Measurements from ENCODE around the gene PIK3R1. TPM values are rescaled to one million over a fixed set of nuclear protein-coding genes. Genes with fewer than 3 reads are reported as not detected.

Gene PIK3R1
- total and polyA plus RNA-seq, 2 experiments from 2014 or later: 5.9 to 9.8 TPM

GRCh38 chr5:68268852-68269130 lies 53.2 kb downstream of the PIK3R1 start:
- no peaks in the 10 kb centered on the region for H3K79me2 ChIP-seq (replicated peaks; ENCODE audit: insufficient read depth)
- Mint-ChIP-seq H3K27me3 (ENCODE audit: insufficient read depth, low read depth, poor library complexity) (peaks cover 2% of the 10 kb centered on the region), H3K9me3 (0 out of 3 replicates have a peak, but pooled peaks cover 4% of the 10 kb centered on the region), H3K36me3 (ENCODE audit: low read depth) (peaks cover 13% of the 10 kb centered on the region), H3K27ac (no peak overlapping the region), H3K4me1 (peaks cover 5% of the 10 kb centered on the region; the same call in 2 of the 3 replicates), H3K4me3 (no peak overlapping the region)
- H3K36me3 ChIP-seq (ENCODE audit: insufficient read depth): no peaks in the 10 kb centered on the region
- H3K27ac ChIP-seq (ENCODE audit: low read depth): no peak overlapping the region
- H3K4me3 ChIP-seq: no peak overlapping the region
- DNase-seq (ENCODE audit: low spot score) (no peak), ATAC-seq (no peak)
- H3K27me3 ChIP-seq (ENCODE audit: insufficient read depth): no peaks in the 10 kb centered on the region
- no peaks in the 10 kb centered on the region for H4K20me1 ChIP-seq (replicated peaks; ENCODE audit: insufficient read depth)
- no peak overlapping the region for H3K4me2 ChIP-seq
- no peak overlapping the region for H2AFZ ChIP-seq
- no peaks in the 10 kb centered on the region for H3K9me2 ChIP-seq (ENCODE audit: insufficient read depth)
- H3K4me1 ChIP-seq (ENCODE audit: insufficient read depth): no peaks in the 10 kb centered on the region
- TF ChIP-seq JUNB (IDR thresholded peaks at IDR 0.05; ENCODE audit: unreplicated experiment): no peak
- no peak for TF ChIP-seq POLR2AphosphoS5 (IDR thresholded peaks at IDR 0.05; ENCODE audit: low read depth)
- no peak for TF ChIP-seq ZNF331 (CRISPR knock-in tag; IDR thresholded peaks at IDR 0.05; ENCODE audit: low read depth)
- TF ChIP-seq ZNF114 (CRISPR knock-in tag; IDR thresholded peaks at IDR 0.05): no peak
- TF ChIP-seq, protein P1, sequence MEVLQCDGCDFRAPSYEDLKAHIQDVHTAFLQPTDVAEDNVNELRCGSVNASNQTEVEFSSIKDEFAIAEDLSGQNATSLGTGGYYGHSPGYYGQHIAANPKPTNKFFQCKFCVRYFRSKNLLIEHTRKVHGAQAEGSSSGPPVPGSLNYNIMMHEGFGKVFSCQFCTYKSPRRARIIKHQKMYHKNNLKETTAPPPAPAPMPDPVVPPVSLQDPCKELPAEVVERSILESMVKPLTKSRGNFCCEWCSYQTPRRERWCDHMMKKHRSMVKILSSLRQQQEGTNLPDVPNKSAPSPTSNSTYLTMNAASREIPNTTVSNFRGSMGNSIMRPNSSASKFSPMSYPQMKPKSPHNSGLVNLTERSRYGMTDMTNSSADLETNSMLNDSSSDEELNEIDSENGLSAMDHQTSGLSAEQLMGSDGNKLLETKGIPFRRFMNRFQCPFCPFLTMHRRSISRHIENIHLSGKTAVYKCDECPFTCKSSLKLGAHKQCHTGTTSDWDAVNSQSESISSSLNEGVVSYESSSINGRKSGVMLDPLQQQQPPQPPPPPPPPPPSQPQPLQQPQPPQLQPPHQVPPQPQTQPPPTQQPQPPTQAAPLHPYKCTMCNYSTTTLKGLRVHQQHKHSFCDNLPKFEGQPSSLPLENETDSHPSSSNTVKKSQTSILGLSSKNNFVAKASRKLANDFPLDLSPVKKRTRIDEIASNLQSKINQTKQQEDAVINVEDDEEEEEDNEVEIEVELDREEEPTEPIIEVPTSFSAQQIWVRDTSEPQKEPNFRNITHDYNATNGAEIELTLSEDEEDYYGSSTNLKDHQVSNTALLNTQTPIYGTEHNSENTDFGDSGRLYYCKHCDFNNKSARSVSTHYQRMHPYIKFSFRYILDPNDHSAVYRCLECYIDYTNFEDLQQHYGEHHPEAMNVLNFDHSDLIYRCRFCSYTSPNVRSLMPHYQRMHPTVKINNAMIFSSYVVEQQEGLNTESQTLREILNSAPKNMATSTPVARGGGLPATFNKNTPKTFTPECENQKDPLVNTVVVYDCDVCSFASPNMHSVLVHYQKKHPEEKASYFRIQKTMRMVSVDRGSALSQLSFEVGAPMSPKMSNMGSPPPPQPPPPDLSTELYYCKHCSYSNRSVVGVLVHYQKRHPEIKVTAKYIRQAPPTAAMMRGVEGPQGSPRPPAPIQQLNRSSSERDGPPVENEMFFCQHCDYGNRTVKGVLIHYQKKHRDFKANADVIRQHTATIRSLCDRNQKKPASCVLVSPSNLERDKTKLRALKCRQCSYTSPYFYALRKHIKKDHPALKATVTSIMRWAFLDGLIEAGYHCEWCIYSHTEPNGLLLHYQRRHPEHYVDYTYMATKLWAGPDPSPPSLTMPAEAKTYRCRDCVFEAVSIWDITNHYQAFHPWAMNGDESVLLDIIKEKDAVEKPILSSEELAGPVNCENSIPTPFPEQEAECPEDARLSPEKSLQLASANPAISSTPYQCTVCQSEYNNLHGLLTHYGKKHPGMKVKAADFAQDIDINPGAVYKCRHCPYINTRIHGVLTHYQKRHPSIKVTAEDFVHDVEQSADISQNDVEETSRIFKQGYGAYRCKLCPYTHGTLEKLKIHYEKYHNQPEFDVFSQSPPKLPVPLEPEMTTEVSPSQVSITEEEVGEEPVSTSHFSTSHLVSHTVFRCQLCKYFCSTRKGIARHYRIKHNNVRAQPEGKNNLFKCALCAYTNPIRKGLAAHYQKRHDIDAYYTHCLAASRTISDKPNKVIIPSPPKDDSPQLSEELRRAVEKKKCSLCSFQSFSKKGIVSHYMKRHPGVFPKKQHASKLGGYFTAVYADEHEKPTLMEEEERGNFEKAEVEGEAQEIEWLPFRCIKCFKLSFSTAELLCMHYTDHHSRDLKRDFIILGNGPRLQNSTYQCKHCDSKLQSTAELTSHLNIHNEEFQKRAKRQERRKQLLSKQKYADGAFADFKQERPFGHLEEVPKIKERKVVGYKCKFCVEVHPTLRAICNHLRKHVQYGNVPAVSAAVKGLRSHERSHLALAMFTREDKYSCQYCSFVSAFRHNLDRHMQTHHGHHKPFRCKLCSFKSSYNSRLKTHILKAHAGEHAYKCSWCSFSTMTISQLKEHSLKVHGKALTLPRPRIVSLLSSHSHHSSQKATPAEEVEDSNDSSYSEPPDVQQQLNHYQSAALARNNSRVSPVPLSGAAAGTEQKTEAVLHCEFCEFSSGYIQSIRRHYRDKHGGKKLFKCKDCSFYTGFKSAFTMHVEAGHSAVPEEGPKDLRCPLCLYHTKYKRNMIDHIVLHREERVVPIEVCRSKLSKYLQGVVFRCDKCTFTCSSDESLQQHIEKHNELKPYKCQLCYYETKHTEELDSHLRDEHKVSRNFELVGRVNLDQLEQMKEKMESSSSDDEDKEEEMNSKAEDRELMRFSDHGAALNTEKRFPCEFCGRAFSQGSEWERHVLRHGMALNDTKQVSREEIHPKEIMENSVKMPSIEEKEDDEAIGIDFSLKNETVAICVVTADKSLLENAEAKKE (CRISPR knock-in tag; IDR thresholded peaks at IDR 0.05): no peak
- TF ChIP-seq, protein P2, sequence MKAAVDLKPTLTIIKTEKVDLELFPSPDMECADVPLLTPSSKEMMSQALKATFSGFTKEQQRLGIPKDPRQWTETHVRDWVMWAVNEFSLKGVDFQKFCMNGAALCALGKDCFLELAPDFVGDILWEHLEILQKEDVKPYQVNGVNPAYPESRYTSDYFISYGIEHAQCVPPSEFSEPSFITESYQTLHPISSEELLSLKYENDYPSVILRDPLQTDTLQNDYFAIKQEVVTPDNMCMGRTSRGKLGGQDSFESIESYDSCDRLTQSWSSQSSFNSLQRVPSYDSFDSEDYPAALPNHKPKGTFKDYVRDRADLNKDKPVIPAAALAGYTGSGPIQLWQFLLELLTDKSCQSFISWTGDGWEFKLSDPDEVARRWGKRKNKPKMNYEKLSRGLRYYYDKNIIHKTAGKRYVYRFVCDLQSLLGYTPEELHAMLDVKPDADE (IDR thresholded peaks at IDR 0.05): no peak
- no peak for TF ChIP-seq NANOG (IDR thresholded peaks at IDR 0.05; ENCODE audit: borderline replicate concordance)
- no peak for TF ChIP-seq EZH2 (IDR thresholded peaks at IDR 0.05; ENCODE audit: low read depth, unreplicated experiment)
- no peak for TF ChIP-seq CTCF (conservative IDR thresholded peaks at IDR 0.05; ENCODE audit: low read depth in 2 of 2)
- no peak for TF ChIP-seq STAT1 (IDR thresholded peaks at IDR 0.05; ENCODE audit: unreplicated experiment)
- no peak for TF ChIP-seq CREB1 (CRISPR knock-in tag; IDR thresholded peaks at IDR 0.05; ENCODE audit: low read depth)
- no peak for TF ChIP-seq REST (IDR thresholded peaks at IDR 0.05; ENCODE audit: unreplicated experiment)
- no peak for TF ChIP-seq EZH2phosphoT487 (IDR thresholded peaks at IDR 0.05; ENCODE audit: unreplicated experiment)
- no peaks in the 10 kb centered on the region for H3F3A ChIP-seq (replicated peaks; ENCODE audit: low read depth)
